HEK293 (cell line): Measurements from ENCODE around the gene NAA80.

ENCODE experiments used
- BCL11B ChIP-seq: fragments of 450-650 bp; formaldehyde crosslinking; IDR thresholded peaks from 2 replicates; pipeline ENCODE4 v1.5.1; 2016; ENCODE audit warnings: low read depth, missing biosample characterization, missing genetic modification characterization
- HOXD13 ChIP-seq: sonication (generic); formaldehyde crosslinking; IDR thresholded peaks from 2 replicates; pipeline ENCODE4 v1.8.0; 2022; ENCODE audit warnings: missing genetic modification reagents, borderline replicate concordance
- KLF10 ChIP-seq: fragments of 450-650 bp; IDR thresholded peaks from 2 replicates; pipeline ENCODE4 v1.5.1; 2018; ENCODE audit warnings: missing biosample characterization, mild to moderate bottlenecking, missing genetic modification characterization
- OSR2 ChIP-seq: fragments of 450-650 bp; formaldehyde crosslinking; IDR thresholded peaks from 2 replicates; pipeline ENCODE4 v1.5.1; 2016; ENCODE audit warnings: missing biosample characterization, missing genetic modification characterization
- RBAK ChIP-seq: fragments of 450-650 bp; formaldehyde crosslinking; IDR thresholded peaks from 2 replicates; pipeline ENCODE4 v1.5.1; 2016; ENCODE audit warnings: missing biosample characterization, missing genetic modification characterization
- TRIM28 ChIP-seq: IDR thresholded peaks from 2 replicates; pipeline ENCODE4 v1.6.1; 2011; ENCODE audit warnings: low read length, control low read depth, borderline replicate concordance
- ZBTB17 ChIP-seq: fragments of 450-650 bp; formaldehyde crosslinking; IDR thresholded peaks from 2 replicates; pipeline ENCODE4 v1.5.1; 2016; ENCODE audit warnings: missing biosample characterization, missing genetic modification characterization
- ZBTB48 ChIP-seq: fragments of 450-650 bp; formaldehyde crosslinking; IDR thresholded peaks from 2 replicates; pipeline ENCODE4 v1.5.1; 2016; ENCODE audit warnings: missing biosample characterization, missing genetic modification characterization
- ZFP41 ChIP-seq: fragments of 450-650 bp; formaldehyde crosslinking; IDR thresholded peaks from 2 replicates; pipeline ENCODE4 v1.5.1; 2016; ENCODE audit warnings: missing biosample characterization, missing genetic modification characterization, borderline replicate concordance
- ZNF140 ChIP-seq: fragments of 450-650 bp; formaldehyde crosslinking; IDR thresholded peaks from 2 replicates; pipeline ENCODE4 v1.5.1; 2016; ENCODE audit warnings: missing biosample characterization, missing genetic modification characterization
- ZNF175 ChIP-seq: fragments of 450-650 bp; formaldehyde crosslinking; IDR thresholded peaks from 2 replicates; pipeline ENCODE4 v1.5.1; 2016; ENCODE audit warnings: missing biosample characterization, missing genetic modification characterization
- ZNF211 ChIP-seq: fragments of 450-650 bp; formaldehyde crosslinking; IDR thresholded peaks from 2 replicates; pipeline ENCODE4 v1.5.1; 2016; ENCODE audit warnings: low read depth, missing biosample characterization, missing genetic modification characterization
- ZNF223 ChIP-seq: fragments of 450-650 bp; formaldehyde crosslinking; IDR thresholded peaks from 2 replicates; pipeline ENCODE4 v1.5.1; 2016; ENCODE audit warnings: missing biosample characterization, missing genetic modification characterization
- ZNF24 ChIP-seq: fragments of 450-650 bp; formaldehyde crosslinking; IDR thresholded peaks from 2 replicates; pipeline ENCODE4 v1.5.1; 2016; ENCODE audit warnings: missing biosample characterization, missing genetic modification characterization
- ZNF37A ChIP-seq: fragments of 450-650 bp; IDR thresholded peaks from 2 replicates; pipeline ENCODE4 v1.5.1; 2018; ENCODE audit warnings: missing biosample characterization, missing genetic modification characterization
- ZNF391 ChIP-seq: fragments of 450-650 bp; formaldehyde crosslinking; IDR thresholded peaks from 2 replicates; pipeline ENCODE4 v1.5.1; 2016; ENCODE audit warnings: low read depth, missing biosample characterization, missing genetic modification characterization, borderline replicate concordance
- ZNF544 ChIP-seq: fragments of 450-650 bp; formaldehyde crosslinking; IDR thresholded peaks from 2 replicates; pipeline ENCODE4 v1.5.0; 2017; ENCODE audit warnings: missing biosample characterization, missing genetic modification characterization
- ZNF600 ChIP-seq: fragments of 450-650 bp; formaldehyde crosslinking; IDR thresholded peaks from 2 replicates; pipeline ENCODE4 v1.5.1; 2016; ENCODE audit warnings: missing biosample characterization, missing genetic modification characterization
- ZNF629 ChIP-seq: fragments of 450-650 bp; formaldehyde crosslinking; IDR thresholded peaks from 2 replicates; pipeline ENCODE4 v1.5.1; 2017; ENCODE audit warnings: missing biosample characterization, missing genetic modification characterization
- ZNF654 ChIP-seq: fragments of 450-650 bp; formaldehyde crosslinking; IDR thresholded peaks from 2 replicates; pipeline ENCODE4 v1.5.1; 2016; ENCODE audit warnings: low read depth, missing biosample characterization, missing genetic modification characterization
- ZNF792 ChIP-seq: fragments of 450-650 bp; formaldehyde crosslinking; IDR thresholded peaks from 2 replicates; pipeline ENCODE4 v1.5.1; 2016; ENCODE audit warnings: missing biosample characterization, missing genetic modification characterization
- TF ChIP-seq, protein P1 (sequence below): fragments of 450-650 bp; formaldehyde crosslinking; IDR thresholded peaks from 2 replicates; pipeline ENCODE4; 2016; ENCODE audit warnings: missing biosample characterization, missing genetic modification characterization
- TF ChIP-seq, protein P2 (sequence below): fragments of 450-650 bp; formaldehyde crosslinking; IDR thresholded peaks from 2 replicates; pipeline ENCODE4 v1.5.1; 2016; ENCODE audit warnings: missing biosample characterization, missing genetic modification characterization
- TF ChIP-seq, protein P3 (sequence below): fragments of 450-650 bp; formaldehyde crosslinking; IDR thresholded peaks from 2 replicates; pipeline ENCODE4 v1.5.1; 2016; ENCODE audit warnings: missing biosample characterization, missing genetic modification characterization
- TF ChIP-seq, protein P4 (sequence below): fragments of 450-650 bp; formaldehyde crosslinking; conservative IDR thresholded peaks from 2 replicates; pipeline ENCODE4 v1.5.1; 2016; ENCODE audit warnings: low read depth, missing biosample characterization, missing genetic modification characterization
- TF ChIP-seq, protein P5 (sequence below): fragments of 450-650 bp; formaldehyde crosslinking; IDR thresholded peaks from 2 replicates; pipeline ENCODE4 v1.5.1; 2016; ENCODE audit warnings: missing biosample characterization, missing genetic modification characterization

Gene NAA80

DNA sequence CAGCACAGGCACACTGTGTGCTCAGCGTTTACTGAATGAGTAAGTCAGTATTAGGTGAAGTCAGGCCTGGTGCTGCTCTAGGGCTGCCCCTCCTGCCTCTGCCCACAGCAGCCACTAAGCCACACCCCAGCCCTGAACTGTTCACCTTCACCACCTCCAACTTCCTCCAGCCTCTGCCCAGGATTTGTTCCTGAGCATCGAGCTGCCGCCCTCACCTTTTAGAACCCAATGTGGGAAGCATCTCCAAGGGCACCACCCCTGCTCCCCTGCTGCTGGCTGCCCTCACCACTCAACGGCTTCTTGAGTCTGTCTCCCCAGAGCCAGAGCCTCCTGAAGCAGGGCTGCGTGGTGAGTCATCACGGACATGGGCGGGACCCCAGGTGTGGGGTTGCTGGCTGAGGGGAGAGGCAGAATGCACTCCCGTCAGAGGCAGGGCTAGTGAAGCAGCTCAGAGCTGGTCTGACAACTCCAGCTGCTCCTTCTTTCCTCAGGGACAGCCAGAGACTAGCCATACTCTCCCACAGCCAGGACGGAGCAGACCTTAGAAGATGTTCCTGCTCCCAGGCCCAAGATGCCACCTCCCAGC is 17.5 kb upstream of the NAA80 start (continued):
- TF ChIP-seq ZBTB48 (no peak; the same call in 1 of the 2 replicates), ZBTB17 (tag by site-specific recombination) (peak; percentile 76), RBAK (tag by site-specific recombination) (no peak), ZNF629 (0 out of 2 replicates have a peak, but pooled peaks have one; percentile 36), ZNF175 (tag by site-specific recombination) (no peak), ZNF37A (tag by site-specific recombination) (no peak), KLF10 (tag by site-specific recombination) (no peak), ZNF544 (tag by site-specific recombination) (no peak), ZFP41 (tag by site-specific recombination) (no peak), ZNF654 (tag by site-specific recombination) (no peak), ZNF391 (tag by site-specific recombination) (0 out of 2 replicates have a peak, but pooled peaks have one; percentile 18), ZNF24 (no peak), HOXD13 (CRISPR knock-in tag) (no peak), ZNF600 (tag by site-specific recombination) (peak; percentile 72), ZNF211 (tag by site-specific recombination) (no peak), TRIM28 (no peak), ZNF223 (tag by site-specific recombination) (no peak), OSR2 (tag by site-specific recombination) (no peak), ZNF140 (tag by site-specific recombination) (no peak), ZNF792 (no peak), BCL11B (tag by site-specific recombination) (no peak)
- TF ChIP-seq, protein P1, sequence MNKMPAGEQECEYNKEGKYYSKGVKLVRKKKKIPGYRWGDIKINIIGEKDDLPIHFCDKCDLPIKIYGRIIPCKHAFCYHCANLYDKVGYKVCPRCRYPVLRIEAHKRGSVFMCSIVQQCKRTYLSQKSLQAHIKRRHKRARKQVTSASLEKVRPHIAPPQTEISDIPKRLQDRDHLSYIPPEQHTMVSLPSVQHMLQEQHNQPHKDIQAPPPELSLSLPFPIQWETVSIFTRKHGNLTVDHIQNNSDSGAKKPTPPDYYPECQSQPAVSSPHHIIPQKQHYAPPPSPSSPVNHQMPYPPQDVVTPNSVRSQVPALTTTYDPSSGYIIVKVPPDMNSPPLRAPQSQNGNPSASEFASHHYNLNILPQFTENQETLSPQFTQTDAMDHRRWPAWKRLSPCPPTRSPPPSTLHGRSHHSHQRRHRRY: no peak
- TF ChIP-seq, protein P2, sequence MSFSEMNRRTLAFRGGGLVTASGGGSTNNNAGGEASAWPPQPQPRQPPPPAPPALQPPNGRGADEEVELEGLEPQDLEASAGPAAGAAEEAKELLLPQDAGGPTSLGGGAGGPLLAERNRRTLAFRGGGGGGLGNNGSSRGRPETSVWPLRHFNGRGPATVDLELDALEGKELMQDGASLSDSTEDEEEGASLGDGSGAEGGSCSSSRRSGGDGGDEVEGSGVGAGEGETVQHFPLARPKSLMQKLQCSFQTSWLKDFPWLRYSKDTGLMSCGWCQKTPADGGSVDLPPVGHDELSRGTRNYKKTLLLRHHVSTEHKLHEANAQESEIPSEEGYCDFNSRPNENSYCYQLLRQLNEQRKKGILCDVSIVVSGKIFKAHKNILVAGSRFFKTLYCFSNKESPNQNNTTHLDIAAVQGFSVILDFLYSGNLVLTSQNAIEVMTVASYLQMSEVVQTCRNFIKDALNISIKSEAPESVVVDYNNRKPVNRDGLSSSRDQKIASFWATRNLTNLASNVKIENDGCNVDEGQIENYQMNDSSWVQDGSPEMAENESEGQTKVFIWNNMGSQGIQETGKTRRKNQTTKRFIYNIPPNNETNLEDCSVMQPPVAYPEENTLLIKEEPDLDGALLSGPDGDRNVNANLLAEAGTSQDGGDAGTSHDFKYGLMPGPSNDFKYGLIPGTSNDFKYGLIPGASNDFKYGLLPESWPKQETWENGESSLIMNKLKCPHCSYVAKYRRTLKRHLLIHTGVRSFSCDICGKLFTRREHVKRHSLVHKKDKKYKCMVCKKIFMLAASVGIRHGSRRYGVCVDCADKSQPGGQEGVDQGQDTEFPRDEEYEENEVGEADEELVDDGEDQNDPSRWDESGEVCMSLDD (tag by site-specific recombination): 0 out of 2 replicates have a peak, but pooled peaks have one; percentile 27
- TF ChIP-seq, protein P3, sequence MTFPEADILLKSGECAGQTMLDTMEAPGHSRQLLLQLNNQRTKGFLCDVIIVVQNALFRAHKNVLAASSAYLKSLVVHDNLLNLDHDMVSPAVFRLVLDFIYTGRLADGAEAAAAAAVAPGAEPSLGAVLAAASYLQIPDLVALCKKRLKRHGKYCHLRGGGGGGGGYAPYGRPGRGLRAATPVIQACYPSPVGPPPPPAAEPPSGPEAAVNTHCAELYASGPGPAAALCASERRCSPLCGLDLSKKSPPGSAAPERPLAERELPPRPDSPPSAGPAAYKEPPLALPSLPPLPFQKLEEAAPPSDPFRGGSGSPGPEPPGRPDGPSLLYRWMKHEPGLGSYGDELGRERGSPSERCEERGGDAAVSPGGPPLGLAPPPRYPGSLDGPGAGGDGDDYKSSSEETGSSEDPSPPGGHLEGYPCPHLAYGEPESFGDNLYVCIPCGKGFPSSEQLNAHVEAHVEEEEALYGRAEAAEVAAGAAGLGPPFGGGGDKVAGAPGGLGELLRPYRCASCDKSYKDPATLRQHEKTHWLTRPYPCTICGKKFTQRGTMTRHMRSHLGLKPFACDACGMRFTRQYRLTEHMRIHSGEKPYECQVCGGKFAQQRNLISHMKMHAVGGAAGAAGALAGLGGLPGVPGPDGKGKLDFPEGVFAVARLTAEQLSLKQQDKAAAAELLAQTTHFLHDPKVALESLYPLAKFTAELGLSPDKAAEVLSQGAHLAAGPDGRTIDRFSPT (tag by site-specific recombination): peak; percentile 54; the same call in 1 of the 2 replicates
- TF ChIP-seq, protein P4, sequence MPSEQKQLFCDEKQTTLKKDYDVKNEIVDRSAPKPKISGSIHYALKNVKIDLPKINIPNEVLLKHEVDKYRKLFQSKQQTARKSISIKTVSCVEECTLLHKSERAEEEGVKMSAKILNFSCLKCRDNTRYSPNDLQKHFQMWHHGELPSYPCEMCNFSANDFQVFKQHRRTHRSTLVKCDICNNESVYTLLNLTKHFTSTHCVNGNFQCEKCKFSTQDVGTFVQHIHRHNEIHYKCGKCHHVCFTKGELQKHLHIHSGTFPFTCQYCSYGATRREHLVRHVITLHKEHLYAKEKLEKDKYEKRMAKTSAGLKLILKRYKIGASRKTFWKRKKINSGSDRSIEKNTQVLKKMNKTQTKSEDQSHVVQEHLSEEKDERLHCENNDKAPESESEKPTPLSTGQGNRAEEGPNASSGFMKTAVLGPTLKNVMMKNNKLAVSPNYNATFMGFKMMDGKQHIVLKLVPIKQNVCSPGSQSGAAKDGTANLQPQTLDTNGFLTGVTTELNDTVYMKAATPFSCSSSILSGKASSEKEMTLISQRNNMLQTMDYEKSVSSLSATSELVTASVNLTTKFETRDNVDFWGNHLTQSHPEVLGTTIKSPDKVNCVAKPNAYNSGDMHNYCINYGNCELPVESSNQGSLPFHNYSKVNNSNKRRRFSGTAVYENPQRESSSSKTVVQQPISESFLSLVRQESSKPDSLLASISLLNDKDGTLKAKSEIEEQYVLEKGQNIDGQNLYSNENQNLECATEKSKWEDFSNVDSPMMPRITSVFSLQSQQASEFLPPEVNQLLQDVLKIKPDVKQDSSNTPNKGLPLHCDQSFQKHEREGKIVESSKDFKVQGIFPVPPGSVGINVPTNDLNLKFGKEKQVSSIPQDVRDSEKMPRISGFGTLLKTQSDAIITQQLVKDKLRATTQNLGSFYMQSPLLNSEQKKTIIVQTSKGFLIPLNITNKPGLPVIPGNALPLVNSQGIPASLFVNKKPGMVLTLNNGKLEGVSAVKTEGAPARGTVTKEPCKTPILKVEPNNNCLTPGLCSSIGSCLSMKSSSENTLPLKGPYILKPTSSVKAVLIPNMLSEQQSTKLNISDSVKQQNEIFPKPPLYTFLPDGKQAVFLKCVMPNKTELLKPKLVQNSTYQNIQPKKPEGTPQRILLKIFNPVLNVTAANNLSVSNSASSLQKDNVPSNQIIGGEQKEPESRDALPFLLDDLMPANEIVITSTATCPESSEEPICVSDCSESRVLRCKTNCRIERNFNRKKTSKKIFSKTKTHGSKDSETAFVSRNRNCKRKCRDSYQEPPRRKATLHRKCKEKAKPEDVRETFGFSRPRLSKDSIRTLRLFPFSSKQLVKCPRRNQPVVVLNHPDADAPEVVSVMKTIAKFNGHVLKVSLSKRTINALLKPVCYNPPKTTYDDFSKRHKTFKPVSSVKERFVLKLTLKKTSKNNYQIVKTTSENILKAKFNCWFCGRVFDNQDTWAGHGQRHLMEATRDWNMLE: no peak
- TF ChIP-seq, protein P5, sequence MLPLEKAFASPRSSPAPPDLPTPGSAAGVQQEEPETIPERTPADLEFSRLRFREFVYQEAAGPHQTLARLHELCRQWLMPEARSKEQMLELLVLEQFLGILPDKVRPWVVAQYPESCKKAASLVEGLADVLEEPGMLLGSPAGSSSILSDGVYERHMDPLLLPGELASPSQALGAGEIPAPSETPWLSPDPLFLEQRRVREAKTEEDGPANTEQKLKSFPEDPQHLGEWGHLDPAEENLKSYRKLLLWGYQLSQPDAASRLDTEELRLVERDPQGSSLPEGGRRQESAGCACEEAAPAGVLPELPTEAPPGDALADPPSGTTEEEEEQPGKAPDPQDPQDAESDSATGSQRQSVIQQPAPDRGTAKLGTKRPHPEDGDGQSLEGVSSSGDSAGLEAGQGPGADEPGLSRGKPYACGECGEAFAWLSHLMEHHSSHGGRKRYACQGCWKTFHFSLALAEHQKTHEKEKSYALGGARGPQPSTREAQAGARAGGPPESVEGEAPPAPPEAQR (tag by site-specific recombination): no peak
